HCT116 (cell line): ENCODE measurements around the gene C12orf57. TPM values are rescaled to one million over a fixed set of nuclear protein-coding genes. Genes with fewer than 3 reads are reported as not detected.

Experiments
- ATAC-seq: fragments of 200-7000 bp; cut with Tn5 transposase; 2 replicates; pipeline ENCODE4 v1.9.1; 2020; ENCODE audit warnings: mild to moderate bottlenecking, moderate library complexity
- BruUV-seq: library from RNA; stranded (reverse); fragments of 400-500 nt; replicated peaks from 2 replicates; lab custom pipeline; 2021; lab: Mats Ljungman, UMichigan
- CTCF ChIA-PET: fragments of 300-600 bp; sonication (Branson Sonifier 250); formaldehyde crosslinking; loops from one replicate; lab custom pipeline; 2021; ENCODE audit warnings: antibody characterized with exemption; lab: Charles Lee
- POLR2A ChIA-PET: fragments of 300-600, 350-600 bp; sonication (Branson Sonifier 250); formaldehyde crosslinking; loops from one replicate; lab custom pipeline; 2021; ENCODE audit warnings: antibody characterized with exemption; lab: Charles Lee
- RAD21 ChIA-PET, 2 experiments: fragments of 300-600 bp; sonication (Branson Sonifier 250); formaldehyde crosslinking; loops; one replicate each; lab custom pipeline; 2023; ENCODE audit warnings: low total read pairs in 2 of 2; ENCODE audit not compliant: uncharacterized antibody in 2 of 2, unreplicated experiment in 2 of 2, low non-redundant PET in 1 of 2; lab: Charles Lee
- DNase-seq: peaks from one replicate; pipeline ENCODE4 v3.0.0-alpha.2; 2010; ENCODE audit warnings: low read depth, low spot score
- H2AFZ ChIP-seq: fragments of 200-600 bp; shearing (Covaris generic), sonication (generic); 2 replicates; pipeline ENCODE4 v1.6.1; 2017; ENCODE audit warnings: low read depth, mixed run types, mixed read lengths, antibody characterized with exemption, low read length; ENCODE audit not compliant: poor library complexity, severe bottlenecking
- H3K27ac ChIP-seq: 2 replicates; pipeline ENCODE4 v1.5.1; 2012; ENCODE audit warnings: low read depth, low read length
- H3K27me3 ChIP-seq: fragments of 200-600 bp; sonication (generic); 2 replicates; pipeline ENCODE4 v1.6.1; 2016; ENCODE audit warnings: mixed run types, low read length, mixed read lengths; ENCODE audit not compliant: insufficient read depth
- H3K36me3 ChIP-seq, 2 experiments: fragments of 200-500 bp in 1 of 2; fragments of 200-600 bp in 1 of 2; sonication (Bioruptor generic) in 1 of 2; sonication (generic) in 1 of 2; 2 replicates each; pipeline versions ENCODE4 v1.5.1 to v1.6.1; 2014 to 2016; ENCODE audit warnings: low read length in 2 of 2, inconsistent platforms in 1 of 2, mixed read lengths in 1 of 2, mixed run types in 1 of 2; ENCODE audit not compliant: insufficient read depth in 2 of 2, control insufficient read depth in 1 of 2
- H3K4me1 ChIP-seq, 2 experiments: fragments of 200-600 bp in 1 of 2; sonication (generic) in 1 of 2; 2 replicates each; pipeline versions ENCODE4 v1.5.1 to v1.6.1; 2012 to 2017; ENCODE audit warnings: low read length in 2 of 2, inconsistent platforms in 1 of 2, mild to moderate bottlenecking in 1 of 2, mixed read lengths in 1 of 2, mixed run types in 1 of 2, moderate library complexity in 1 of 2; ENCODE audit not compliant: insufficient read depth in 2 of 2, control insufficient read depth in 1 of 2
- H3K4me2 ChIP-seq: fragments of 200-600 bp; sonication (generic); 2 replicates; pipeline ENCODE4 v1.6.1; 2017; ENCODE audit warnings: mixed run types, low read length, mixed read lengths
- H3K4me3 ChIP-seq, 2 experiments: fragments of 200-600 bp in 1 of 2; sonication (generic) in 1 of 2; replicated peaks in 1 of 2; 2 replicates each; pipeline ENCODE4 v1.5.1; 2011 to 2016; ENCODE audit warnings: low read length in 2 of 2, control low read depth in 1 of 2, low read depth in 1 of 2, mild to moderate bottlenecking in 1 of 2, mixed read lengths in 1 of 2, mixed run types in 1 of 2
- H3K79me2 ChIP-seq: fragments of 200-600 bp; sonication (generic); 2 replicates; pipeline ENCODE4 v1.6.1; 2017; ENCODE audit warnings: mild to moderate bottlenecking, mixed run types, low read length, moderate library complexity, mixed read lengths; ENCODE audit not compliant: insufficient read depth
- H3K9ac ChIP-seq: fragments of 200-600 bp; sonication (generic); 2 replicates; pipeline ENCODE4 v1.6.1; 2016; ENCODE audit warnings: low read length, mixed read lengths
- H3K9me2 ChIP-seq: fragments of 200-600 bp; sonication (generic), shearing (Covaris generic); 2 replicates; pipeline ENCODE4 v1.6.1; 2017; ENCODE audit warnings: mixed run types, mild to moderate bottlenecking, moderate library complexity; ENCODE audit not compliant: insufficient read depth
- H3K9me3 ChIP-seq, 2 experiments: fragments of 200-500 bp in 1 of 2; fragments of 200-600 bp in 1 of 2; sonication (Bioruptor generic) in 1 of 2; sonication (generic) in 1 of 2; 2 replicates each; pipeline ENCODE4 v1.6.1; 2014 to 2017; ENCODE audit warnings: low read length in 2 of 2, mixed read lengths in 2 of 2, inconsistent platforms in 1 of 2, low read depth in 1 of 2, mild to moderate bottlenecking in 1 of 2, mixed run types in 1 of 2, moderate library complexity in 1 of 2; ENCODE audit not compliant: control insufficient read depth in 1 of 2, insufficient read depth in 1 of 2
- H4K20me1 ChIP-seq: fragments of 200-600 bp; sonication (generic), shearing (Covaris generic); 2 replicates; pipeline ENCODE4 v1.6.1; 2017; ENCODE audit warnings: mixed run types, mild to moderate bottlenecking, moderate library complexity; ENCODE audit not compliant: insufficient read depth
- CTCF ChIP-seq, 3 experiments: fragments of 200-600 bp in 1 of 3; sonication (generic) in 1 of 3; IDR thresholded peaks in 2 of 3; conservative IDR thresholded peaks in 1 of 3; 2 replicates each; pipeline ENCODE4 v1.5.1; 2012 to 2017; ENCODE audit warnings: low read depth in 2 of 3, low read length in 2 of 3, antibody characterized with exemption in 1 of 3, borderline replicate concordance in 1 of 3, control low read depth in 1 of 3, mild to moderate bottlenecking in 1 of 3, mixed read lengths in 1 of 3, mixed run types in 1 of 3, moderate library complexity in 1 of 3; ENCODE audit not compliant: insufficient read depth in 1 of 3
- EGR1 ChIP-seq: IDR thresholded peaks from 2 replicates; pipeline ENCODE4 v1.6.1; 2012; ENCODE audit warnings: low read depth
- POLR2AphosphoS5 ChIP-seq: IDR thresholded peaks from 2 replicates; pipeline ENCODE4 v1.6.1; 2011; ENCODE audit warnings: mild to moderate bottlenecking, low read depth, low read length, moderate library complexity
- TCF7L2 ChIP-seq: IDR thresholded peaks from 2 replicates; pipeline ENCODE4 v1.7.0; 2011; ENCODE audit warnings: borderline replicate concordance, inconsistent platforms; ENCODE audit not compliant: insufficient read depth, insufficient read length; ENCODE audit errors: extremely low read depth
- ZBTB33 ChIP-seq: IDR thresholded peaks from 2 replicates; pipeline ENCODE4 v1.6.1; 2011; ENCODE audit warnings: mild to moderate bottlenecking, low read length, moderate library complexity; ENCODE audit not compliant: insufficient replicate concordance; ENCODE audit errors: extremely low read depth
- intact Hi-C: fragments of 100-400 bp; cut with micrococcal nuclease; formaldehyde crosslinking; loops from 2 replicates; pipeline ENCODE4 v1.10.0; 2022
- total RNA-seq: library from RNA; stranded (reverse); gene quantifications from one replicate; pipeline ENCODE4 v1.2.1, GENCODE V29; 2021; ENCODE audit not compliant: unreplicated experiment

Gene C12orf57
- total RNA-seq, 1 experiment from 2014 or later: 202 TPM

GRCh38 chr12:6939191-6939540, 4.7 kb upstream of the C12orf57 start:
- Histone ChIP-seq H3K9me3 (no peaks in the 10 kb centered on the region), H3K79me2 (peaks cover 9% of the 10 kb centered on the region; the same call in 1 of the 2 replicates), H2AFZ (no peak overlapping the region), H3K4me2 (no peak overlapping the region), H3K36me3 (peaks cover 13 to 27% of the 10 kb centered on the region in 2 experiments; a peak in 3 of 4 replicates), H3K4me1 (peaks cover 12 to 50% of the 10 kb centered on the region in 2 experiments; a peak in 3 of 4 replicates), H3K27ac (peak overlapping the region; percentile 93)
- no peak for ATAC-seq
- CTCF ChIA-PET: interaction anchor here (2.3 kb wide), 1 partner anchor 13 kb away, joined by 23 read pairs; no protein-coding TSS in a partner anchor
- POLR2A ChIA-PET: interaction anchor here (0.8 to 1.2 kb wide), 4 partner anchors 13 to 70 kb away, joined by 3 to 4 read pairs (median 4); no protein-coding TSS in a partner anchor
- RAD21 ChIA-PET: no interaction called here
- no peak for TF ChIP-seq EGR1
- 0 out of 2 replicates have a peak, but pooled peaks have one; percentile 8 for TF ChIP-seq POLR2AphosphoS5
- TF ChIP-seq, all 23 proteins: peak for 1
- Histone ChIP-seq H3K9me2 (no peaks in the 10 kb centered on the region), H3K27me3 (no peaks in the 10 kb centered on the region), H3K9ac (0 out of 2 replicates have a peak overlapping the region, but pooled peaks have one; percentile 93), H3K4me3 (no peak overlapping the region), H4K20me1 (no peaks in the 10 kb centered on the region)
- intact Hi-C loops: loop anchor here (2.0 kb wide), 1 partner anchor 14 kb away; no protein-coding TSS in a partner anchor
- no TSS peak for BruUV-seq
- DNase-seq: no peak

GRCh38 chr12:6941267-6941666, 2.6 kb upstream of the C12orf57 start:
- peaks cover 16% of the 10 kb centered on the region for H3K79me2 ChIP-seq
- RAD21 ChIA-PET: no interaction called here
- intact Hi-C loops: loop anchor here (10.0 kb wide), 1 partner anchor 104 kb away; no protein-coding TSS in a partner anchor
- no peak for TF ChIP-seq TCF7L2
- TF ChIP-seq CTCF (IDR thresholded peaks at IDR 0.05 in 2 of 3, conservative IDR thresholded peaks at IDR 0.05 in 1 of 3; ENCODE audit: borderline replicate concordance in 1 of 3, insufficient read depth in 1 of 3, low read depth in 2 of 3, low read length in 2 of 3): no peak
- TF ChIP-seq ZBTB33: no peak
- TF ChIP-seq, all 23 proteins: peak for 0
- no peaks in the 10 kb centered on the region for H3K27me3 ChIP-seq
- peak overlapping the region; percentile 26; the same call in 1 of the 2 replicates for H3K27ac ChIP-seq
- DNase-seq (no peak), ATAC-seq (no peak)
- H3K4me2 ChIP-seq: no peak overlapping the region
- H3K9ac ChIP-seq: no peak overlapping the region
- H3K4me1 ChIP-seq: peaks cover 24 to 70% of the 10 kb centered on the region in 2 experiments
- H2AFZ ChIP-seq: no peak overlapping the region
- ChIA-PET CTCF (interaction anchor here (1.3 kb wide), 1 partner anchor 68 kb away, joined by 3 read pairs; the partner anchor contains the start of gene SPSB2), POLR2A (interaction anchor here (1.2 to 6.2 kb wide), 3 partner anchors 16 to 71 kb away, joined by 3 to 106 read pairs (median 6); partner anchors contain the start of genes SPSB2 and TPI1)
- peaks cover 8 to 9% of the 10 kb centered on the region in 2 experiments; a peak in 2 of 4 replicates for H3K36me3 ChIP-seq
- no TSS peak for BruUV-seq
- H3K9me2 ChIP-seq: no peaks in the 10 kb centered on the region
- no peak overlapping the region for H3K4me3 ChIP-seq
- no peaks in the 10 kb centered on the region for H3K9me3 ChIP-seq
- H4K20me1 ChIP-seq: no peaks in the 10 kb centered on the region
